B cell (primary cell): ENCODE data around the gene MAP3K15.

Experiments
- EZH2 ChIP-seq: IDR thresholded peaks from 2 replicates; pipeline ENCODE4 v1.6.1; 2012; ENCODE audit warnings: borderline replicate concordance, low read depth, mild to moderate bottlenecking, moderate library complexity, low read length; ENCODE audit not compliant: insufficient read depth, poor library complexity, severe bottlenecking
- TF ChIP-seq, protein P1 (sequence below): fragments of 200-600 bp; IDR thresholded peaks from one replicate; pipeline ENCODE4 v1.8.0; 2022; ENCODE audit warnings: antibody characterized with exemption, mild to moderate bottlenecking

GRCh38 chrX:19377799-19378198 is 137.5 kb downstream of the MAP3K15 start:
- TF ChIP-seq, protein P1, sequence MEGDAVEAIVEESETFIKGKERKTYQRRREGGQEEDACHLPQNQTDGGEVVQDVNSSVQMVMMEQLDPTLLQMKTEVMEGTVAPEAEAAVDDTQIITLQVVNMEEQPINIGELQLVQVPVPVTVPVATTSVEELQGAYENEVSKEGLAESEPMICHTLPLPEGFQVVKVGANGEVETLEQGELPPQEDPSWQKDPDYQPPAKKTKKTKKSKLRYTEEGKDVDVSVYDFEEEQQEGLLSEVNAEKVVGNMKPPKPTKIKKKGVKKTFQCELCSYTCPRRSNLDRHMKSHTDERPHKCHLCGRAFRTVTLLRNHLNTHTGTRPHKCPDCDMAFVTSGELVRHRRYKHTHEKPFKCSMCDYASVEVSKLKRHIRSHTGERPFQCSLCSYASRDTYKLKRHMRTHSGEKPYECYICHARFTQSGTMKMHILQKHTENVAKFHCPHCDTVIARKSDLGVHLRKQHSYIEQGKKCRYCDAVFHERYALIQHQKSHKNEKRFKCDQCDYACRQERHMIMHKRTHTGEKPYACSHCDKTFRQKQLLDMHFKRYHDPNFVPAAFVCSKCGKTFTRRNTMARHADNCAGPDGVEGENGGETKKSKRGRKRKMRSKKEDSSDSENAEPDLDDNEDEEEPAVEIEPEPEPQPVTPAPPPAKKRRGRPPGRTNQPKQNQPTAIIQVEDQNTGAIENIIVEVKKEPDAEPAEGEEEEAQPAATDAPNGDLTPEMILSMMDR = no peak
- TF ChIP-seq EZH2 = no peak
